Measurements from ENCODE around the gene ETV3. TPM values are rescaled to one million over a fixed set of nuclear protein-coding genes. Genes with fewer than 3 reads are reported as not detected.

The ETV3 gene
- total and polyA plus RNA-seq, 10 of the 15 experiments (the other 5 are each of a cell fraction or from before 2014, with no cell fraction given), result 1.7 to 13.8 (median 7.2) TPM

GRCh38 chr1:157073944-157074685, 64.1 kb downstream of the ETV3 start:
- BruUV-seq (replicated peaks), result no TSS peak
- H3K9me3 ChIP-seq (replicated peaks; ENCODE audit: control insufficient read depth, insufficient read depth, low read length), result no peaks in the 10 kb centered on the region
- DNase-seq (ENCODE audit: low read depth, low spot score) (no peak), FAIRE-seq (no peak), ATAC-seq (peak; percentile 70)
- ChIA-PET SMC1A (ENCODE audit: uncharacterized antibody, unreplicated experiment) (interaction anchor here (0.6 to 1.9 kb wide), 24 partner anchors 10 to 385 kb away, joined by 3 to 19 read pairs (median 3); no protein-coding TSS in a partner anchor), POLR2A (interaction anchor here (0.6 to 1.2 kb wide), 3 partner anchors 30 to 164 kb away, joined by 4 to 5 read pairs (median 4); no protein-coding TSS in a partner anchor), CTCF (interaction anchor here (0.6 to 3.9 kb wide), 64 partner anchors 10 to 761 kb away, joined by 3 to 47 read pairs (median 4); partner anchors contain the start of genes ETV3L and PEAR1), RAD21 (ENCODE audit: unreplicated experiment) (interaction anchor here (0.6 to 2.5 kb wide), 32 partner anchors 10 to 620 kb away, joined by 3 to 33 read pairs (median 4); partner anchors contain the start of gene ARHGEF11)
- H4K20me1 ChIP-seq (ENCODE audit: control insufficient read depth, insufficient read depth), result no peaks in the 10 kb centered on the region
- intact Hi-C loops (cut with micrococcal nuclease; ENCODE audit: unreplicated experiment), result loop anchor here (5.0 kb wide), 2 partner anchors 102 to 162 kb away; no protein-coding TSS in a partner anchor
- no peak overlapping the region for H3K4me3 ChIP-seq
- TF ChIP-seq YBX1 (IDR thresholded peaks at IDR 0.05) (no peak), TCF12 (IDR thresholded peaks at IDR 0.05; ENCODE audit: low read depth, low read length) (peak; percentile 57; the same call in 1 of the 2 replicates), MLLT1 (IDR thresholded peaks at IDR 0.05) (no peak), SMC3 (IDR thresholded peaks at IDR 0.05; ENCODE audit: borderline replicate concordance, low read length) (peak; percentile 37; the same call in 1 of the 2 replicates), BRCA1 (IDR thresholded peaks at IDR 0.05; ENCODE audit: low read depth, low read length) (no peak), RAD21 (IDR thresholded peaks at IDR 0.05; ENCODE audit: insufficient read depth, low read depth, low read length) (peak; percentile 45), ZBTB33 (IDR thresholded peaks at IDR 0.05) (no peak), SMAD5 (IDR thresholded peaks at IDR 0.05; ENCODE audit: low read depth) (no peak), BHLHE40 (IDR thresholded peaks at IDR 0.05; ENCODE audit: borderline replicate concordance in 1 of 2, low read depth in 2 of 2, low read length in 1 of 2) (0 out of 4 replicates have a peak, but pooled peaks have one; percentile 10 to 23), CTCF (IDR thresholded peaks at IDR 0.05 in 2 of 3, conservative IDR thresholded peaks at IDR 0.05 in 1 of 3; ENCODE audit: control insufficient read depth in 2 of 3, extremely low read depth in 1 of 3, insufficient read depth in 1 of 3, low read depth in 3 of 3, low read length in 3 of 3) (peak; percentile 45 to 73 (median 60); a peak in 5 of 6 replicates), SMARCA5 (IDR thresholded peaks at IDR 0.05) (peak; percentile 62; the same call in 1 of the 2 replicates), TBL1XR1 (IDR thresholded peaks at IDR 0.05; ENCODE audit: low read depth, low read length) (no peak)
- no peak overlapping the region; the same call in 1 of the 2 replicates for H2AFZ ChIP-seq (ENCODE audit: control insufficient read depth, low read depth, low read length)
- no peaks in the 10 kb centered on the region for H3K36me3 ChIP-seq (ENCODE audit: control insufficient read depth in 2 of 2, insufficient read depth in 2 of 2, low read length in 1 of 2)
- in situ Hi-C loops (cut with MboI), result no loop called here
- H3K9ac ChIP-seq (ENCODE audit: control insufficient read depth, insufficient read depth, low read length), result no peak overlapping the region
- no peaks in the 10 kb centered on the region for H3K79me2 ChIP-seq (ENCODE audit: control insufficient read depth, insufficient read depth, low read length)
- no peaks in the 10 kb centered on the region for H3K27me3 ChIP-seq (replicated peaks in 1 of 2; ENCODE audit: control insufficient read depth in 2 of 2, insufficient read depth in 2 of 2, low read length in 1 of 2)
- H3K4me1 ChIP-seq (ENCODE audit: control insufficient read depth, insufficient read depth, low read length), result no peaks in the 10 kb centered on the region
- no peak overlapping the region for H3K4me2 ChIP-seq (ENCODE audit: control insufficient read depth, insufficient read depth)
- 30% methylated on average over 34 of the region's 35 CpGs for WGBS (ENCODE audit: insufficient coverage, insufficient replicate concordance, low lambda C conversion rate, missing lambda C conversion rate)
- H3K27ac ChIP-seq (ENCODE audit: control insufficient read depth, insufficient read depth), result no peak overlapping the region

Measured in GM12878 (cell line).